Caco-2 (cell line): ENCODE results near the gene NR1D1. TPM values are rescaled to one million over a fixed set of nuclear protein-coding genes. Genes with fewer than 3 reads are reported as not detected.

Experiments used
- BruUV-seq: library from RNA; stranded (reverse); fragments of 400-500 nt; replicated peaks from 2 replicates; lab custom pipeline; 2021; lab: Mats Ljungman, UMichigan
- CTCF ChIA-PET: fragments of 300-600 bp; sonication (Branson Sonifier 250); formaldehyde crosslinking; loops from one replicate; lab custom pipeline; 2022; ENCODE audit warnings: antibody characterized with exemption; lab: Charles Lee
- POLR2A ChIA-PET: fragments of 300-600 bp; sonication (Branson Sonifier 250); formaldehyde crosslinking; loops from one replicate; lab custom pipeline; 2022; ENCODE audit warnings: antibody characterized with exemption; lab: Charles Lee
- DNase-seq, 2 experiments: peaks; one replicate each; pipeline versions ENCODE4 v3.0.0 to v3.0.0-alpha.2; 2020 to 2022
- H3K27me3 ChIP-seq: replicated peaks from 2 replicates; pipeline ENCODE4 v1.6.0; 2011; ENCODE audit warnings: low read length; ENCODE audit not compliant: control insufficient read depth, insufficient read depth
- H3K36me3 ChIP-seq: 2 replicates; pipeline ENCODE4 v1.5.1; 2011; ENCODE audit warnings: low read length; ENCODE audit not compliant: control insufficient read depth, insufficient read depth
- H3K4me1 ChIP-seq: fragments of 250-450 bp; sonication (Bioruptor Pico); 2 replicates; pipeline ENCODE4 v1.5.1; 2020; ENCODE audit warnings: mild to moderate bottlenecking
- H3K4me3 ChIP-seq: 2 replicates; pipeline ENCODE4 v1.5.1; 2011; ENCODE audit warnings: low read depth, mild to moderate bottlenecking, control low read depth, low read length
- H3K9me3 ChIP-seq: fragments of 250-450 bp; sonication (Bioruptor Pico); 2 replicates; pipeline ENCODE4 v1.5.1; 2020; ENCODE audit warnings: mild to moderate bottlenecking, moderate library complexity
- H3K27ac Mint-ChIP-seq: one replicate; pipeline ENCODE4 v1.8.0; 2022; ENCODE audit warnings: mixed read lengths; ENCODE audit not compliant: unreplicated experiment
- H3K27me3 Mint-ChIP-seq: one replicate; pipeline ENCODE4 v1.8.0; 2022; ENCODE audit warnings: mixed read lengths; ENCODE audit not compliant: insufficient read depth, unreplicated experiment
- H3K36me3 Mint-ChIP-seq: one replicate; pipeline ENCODE4 v1.8.0; 2022; ENCODE audit warnings: mild to moderate bottlenecking, mixed read lengths; ENCODE audit not compliant: insufficient read depth, unreplicated experiment
- H3K4me1 Mint-ChIP-seq: one replicate; pipeline ENCODE4 v1.8.0; 2022; ENCODE audit warnings: low read depth, mixed read lengths; ENCODE audit not compliant: unreplicated experiment
- H3K4me3 Mint-ChIP-seq: one replicate; pipeline ENCODE4 v1.8.0; 2022; ENCODE audit warnings: mild to moderate bottlenecking, moderate library complexity, mixed read lengths; ENCODE audit not compliant: unreplicated experiment
- H3K9me3 Mint-ChIP-seq: one replicate; pipeline ENCODE4 v1.8.0; 2022; ENCODE audit warnings: mixed read lengths; ENCODE audit not compliant: unreplicated experiment
- intact Hi-C: fragments of 100-400 bp; cut with micrococcal nuclease; formaldehyde crosslinking; loops from one replicate; pipeline ENCODE4 v1.10.0; 2022; ENCODE audit not compliant: unreplicated experiment
- total RNA-seq: library from RNA; stranded (reverse); gene quantifications from 2 replicates; pipeline ENCODE4 v1.2.3, GENCODE V29; 2022
- TF ChIP-seq, protein P1 (sequence below), 2 experiments: fragments of 200-600 bp in 1 of 2; IDR thresholded peaks; 1 replicate in 1 of 2; 2 replicates in 1 of 2; pipeline versions ENCODE4 v1.5.1 to v1.8.0; 2011 to 2022; ENCODE audit warnings: antibody characterized with exemption in 1 of 2, control low read depth in 1 of 2, inconsistent platforms in 1 of 2, low read depth in 1 of 2, low read length in 1 of 2, mild to moderate bottlenecking in 1 of 2, moderate library complexity in 1 of 2; ENCODE audit not compliant: insufficient read depth in 1 of 2, severe bottlenecking in 1 of 2, unreplicated experiment in 1 of 2

The NR1D1 gene
- total RNA-seq, 1 experiment from 2014 or later, result 8.9 TPM

DNA sequence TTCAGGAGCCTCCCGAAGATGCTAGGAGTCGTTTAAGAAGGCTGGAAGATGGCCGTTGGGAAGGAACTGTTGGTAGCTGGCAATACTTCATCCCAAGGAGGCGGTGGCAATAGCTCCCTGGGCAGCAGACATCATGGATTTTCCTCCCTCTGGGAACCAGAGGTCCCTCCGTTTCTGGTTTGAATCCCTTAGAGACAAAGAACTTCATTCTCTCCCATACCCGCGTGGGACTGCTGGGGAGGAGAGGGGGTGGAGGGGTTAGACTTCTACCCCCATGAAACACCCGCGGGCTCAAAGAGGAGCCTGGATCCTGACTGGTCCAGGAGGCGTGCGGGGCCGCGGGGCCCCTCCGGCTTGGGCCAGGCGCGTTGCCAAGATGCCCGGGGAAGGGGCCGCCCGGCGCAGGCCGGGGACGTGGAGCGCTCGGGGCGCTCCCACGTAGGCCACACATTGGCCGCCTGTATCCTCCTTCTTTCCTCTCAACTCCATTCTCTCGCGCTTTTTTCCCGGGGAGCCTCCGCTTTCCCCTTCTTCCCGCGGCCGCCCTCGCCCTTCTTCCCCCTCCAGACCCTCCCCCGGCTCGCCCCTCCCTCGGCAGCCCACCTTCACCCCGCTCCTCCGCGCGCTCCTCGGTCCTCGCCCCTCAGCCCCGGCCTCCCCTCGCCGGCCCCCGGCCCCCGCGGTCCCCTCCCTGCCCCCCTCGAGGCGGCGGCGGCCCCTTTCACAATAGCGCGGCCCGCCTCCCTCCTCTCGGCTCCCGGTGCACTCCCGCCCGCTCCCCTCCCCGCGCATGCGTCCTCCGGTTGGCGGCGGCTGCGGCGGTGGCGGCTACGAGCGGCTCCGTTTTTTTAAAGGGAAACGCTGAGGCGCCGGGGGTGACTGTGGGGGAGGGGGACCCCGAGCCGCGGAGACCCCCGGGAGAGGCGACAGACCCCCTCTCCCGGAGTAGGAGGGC lies 21.1 kb upstream of the NR1D1 start, which contains the start of gene MSL1:
TSS of gene MSL1 (plus strand) at position 791 of the 955 bp plus-strand sequence. CDS start 642 bp downstream, outside the sequence.
- TF ChIP-seq, protein P1, sequence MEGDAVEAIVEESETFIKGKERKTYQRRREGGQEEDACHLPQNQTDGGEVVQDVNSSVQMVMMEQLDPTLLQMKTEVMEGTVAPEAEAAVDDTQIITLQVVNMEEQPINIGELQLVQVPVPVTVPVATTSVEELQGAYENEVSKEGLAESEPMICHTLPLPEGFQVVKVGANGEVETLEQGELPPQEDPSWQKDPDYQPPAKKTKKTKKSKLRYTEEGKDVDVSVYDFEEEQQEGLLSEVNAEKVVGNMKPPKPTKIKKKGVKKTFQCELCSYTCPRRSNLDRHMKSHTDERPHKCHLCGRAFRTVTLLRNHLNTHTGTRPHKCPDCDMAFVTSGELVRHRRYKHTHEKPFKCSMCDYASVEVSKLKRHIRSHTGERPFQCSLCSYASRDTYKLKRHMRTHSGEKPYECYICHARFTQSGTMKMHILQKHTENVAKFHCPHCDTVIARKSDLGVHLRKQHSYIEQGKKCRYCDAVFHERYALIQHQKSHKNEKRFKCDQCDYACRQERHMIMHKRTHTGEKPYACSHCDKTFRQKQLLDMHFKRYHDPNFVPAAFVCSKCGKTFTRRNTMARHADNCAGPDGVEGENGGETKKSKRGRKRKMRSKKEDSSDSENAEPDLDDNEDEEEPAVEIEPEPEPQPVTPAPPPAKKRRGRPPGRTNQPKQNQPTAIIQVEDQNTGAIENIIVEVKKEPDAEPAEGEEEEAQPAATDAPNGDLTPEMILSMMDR (IDR thresholded peaks at IDR 0.05; ENCODE audit: insufficient read depth in 1 of 2, low read depth in 1 of 2, low read length in 1 of 2, severe bottlenecking in 1 of 2, unreplicated experiment in 1 of 2), result no peak
- H3K9me3 Mint-ChIP-seq, result no peaks in the 10 kb centered on the region
- Histone ChIP-seq H3K4me3 (peak within 1 kb of the TSS; percentile 78), H3K36me3 (peaks cover 3% of the 10 kb centered on the region), H3K4me1 (peaks cover 26% of the 10 kb centered on the region), H3K9me3 (no peaks in the 10 kb centered on the region), H3K27me3 (no peaks in the 10 kb centered on the region)
- no peaks in the 10 kb centered on the region for H3K27me3 Mint-ChIP-seq
- TSS peak; percentile 59 for BruUV-seq
- H3K36me3 Mint-ChIP-seq, result peaks cover 42% of the 10 kb centered on the region
- intact Hi-C loops, result loop anchor here (1.0 kb wide), 1 partner anchor 8 kb away; no protein-coding TSS in a partner anchor
- peaks cover 32% of the 10 kb centered on the region for H3K4me1 Mint-ChIP-seq
- DNase-seq, result peak; percentile 85 to 92
- peak within 1 kb of the TSS; percentile 97 for H3K4me3 Mint-ChIP-seq
- peak within 1 kb of the TSS; percentile 62 for H3K27ac Mint-ChIP-seq
- ChIA-PET CTCF (interaction anchor here (0.6 to 4.5 kb wide), 10 partner anchors 8 to 565 kb away, joined by 3 to 63 read pairs (median 3); partner anchors contain the start of gene NR1D1), POLR2A (interaction anchor here (0.6 to 3.2 kb wide), 7 partner anchors 8 to 108 kb away, joined by 3 to 56 read pairs (median 3); partner anchors contain the start of genes CASC3, NR1D1 and WIPF2)

DNA sequence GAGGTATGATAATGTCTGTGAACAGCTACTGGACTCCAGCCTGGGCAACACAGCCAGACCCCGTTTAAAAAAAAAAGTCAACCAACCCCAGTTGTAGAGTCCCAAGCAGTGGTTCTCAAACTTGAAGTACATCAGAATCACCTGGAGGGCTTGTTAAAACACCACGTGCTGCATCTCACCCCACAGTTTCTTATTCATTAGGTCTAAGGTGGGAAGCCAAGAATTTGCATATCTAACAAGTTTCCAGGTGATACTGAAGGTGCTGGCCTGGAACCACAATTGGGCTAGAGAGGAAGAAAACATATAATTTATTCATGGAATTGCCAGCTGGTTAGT lies 14.7 kb upstream of the NR1D1 start:
- Mint-ChIP-seq H3K4me1 (peaks cover 63% of the 10 kb centered on the region), H3K27me3 (no peaks in the 10 kb centered on the region), H3K36me3 (peaks cover 35% of the 10 kb centered on the region), H3K27ac (peak overlapping the region; percentile 94), H3K4me3 (no peak overlapping the region), H3K9me3 (no peaks in the 10 kb centered on the region)
- ChIA-PET CTCF (interaction anchor here (0.6 to 5.9 kb wide), 6 partner anchors 12 to 102 kb away, joined by 3 to 136 read pairs (median 5); partner anchors contain the start of genes CASC3 and NR1D1), POLR2A (interaction anchor here (0.6 to 5.2 kb wide), 5 partner anchors 8 to 61 kb away, joined by 4 to 166 read pairs (median 39); partner anchors contain the start of genes CASC3, MED24, MSL1 and NR1D1)
- Histone ChIP-seq H3K4me1 (peaks cover 62% of the 10 kb centered on the region), H3K36me3 (no peaks in the 10 kb centered on the region; the same call in 1 of the 2 replicates), H3K4me3 (no peak overlapping the region), H3K9me3 (no peaks in the 10 kb centered on the region), H3K27me3 (no peaks in the 10 kb centered on the region)
- BruUV-seq, result no TSS peak
- TF ChIP-seq, protein P1 (IDR thresholded peaks at IDR 0.05; ENCODE audit: insufficient read depth in 1 of 2, low read depth in 1 of 2, low read length in 1 of 2, severe bottlenecking in 1 of 2, unreplicated experiment in 1 of 2), result no peak
- intact Hi-C loops, result no loop called here
- DNase-seq, result no peak

GRCh38 chr17:40113907-40114245 lies 13.5 kb upstream of the NR1D1 start:
- Mint-ChIP-seq H3K27ac (peak overlapping the region; percentile 94), H3K4me1 (peaks cover 71% of the 10 kb centered on the region), H3K27me3 (no peaks in the 10 kb centered on the region), H3K4me3 (peak overlapping the region; percentile 83), H3K9me3 (no peaks in the 10 kb centered on the region), H3K36me3 (peaks cover 35% of the 10 kb centered on the region)
- H3K4me1 ChIP-seq, result peaks cover 67% of the 10 kb centered on the region
- POLR2A ChIA-PET, result interaction anchor here (0.6 to 5.2 kb wide), 11 partner anchors 9 to 663 kb away, joined by 3 to 166 read pairs (median 6); partner anchors contain the start of genes CASC3, CDC6, MED1 and MED24
- H3K36me3 ChIP-seq, result no peaks in the 10 kb centered on the region; the same call in 1 of the 2 replicates
- DNase-seq, result no peak
- CTCF ChIA-PET, result interaction anchor here (0.6 to 5.9 kb wide), 29 partner anchors 10 to 419 kb away, joined by 3 to 136 read pairs (median 7); partner anchors contain the start of genes CASC3, CSF3, MED24 and MSL1
- no peaks in the 10 kb centered on the region for H3K9me3 ChIP-seq
- TF ChIP-seq, protein P1 (IDR thresholded peaks at IDR 0.05; ENCODE audit: insufficient read depth in 1 of 2, low read depth in 1 of 2, low read length in 1 of 2, severe bottlenecking in 1 of 2, unreplicated experiment in 1 of 2), result no peak
- H3K4me3 ChIP-seq, result peak overlapping the region; percentile 42
- intact Hi-C loops, result loop anchor here (1.0 to 2.0 kb wide), 5 partner anchors 7 to 176 kb away; partner anchors contain the start of genes CASC3, MSL1 and RAPGEFL1
- H3K27me3 ChIP-seq, result no peaks in the 10 kb centered on the region
- no TSS peak for BruUV-seq
